Bronchus fibroblast of lung (primary cell): ENCODE results near the gene NSUN6. TPM values are rescaled to one million over a fixed set of nuclear protein-coding genes. Genes with fewer than 3 reads are reported as not detected.

Experiments
- total RNA-seq: library from RNA; depleted of rRNA; stranded (reverse); fragments of >200 nt; gene quantifications from 2 replicates; pipeline ENCODE4 v1.2.3, GENCODE V29; 2015

The NSUN6 gene, protein sequence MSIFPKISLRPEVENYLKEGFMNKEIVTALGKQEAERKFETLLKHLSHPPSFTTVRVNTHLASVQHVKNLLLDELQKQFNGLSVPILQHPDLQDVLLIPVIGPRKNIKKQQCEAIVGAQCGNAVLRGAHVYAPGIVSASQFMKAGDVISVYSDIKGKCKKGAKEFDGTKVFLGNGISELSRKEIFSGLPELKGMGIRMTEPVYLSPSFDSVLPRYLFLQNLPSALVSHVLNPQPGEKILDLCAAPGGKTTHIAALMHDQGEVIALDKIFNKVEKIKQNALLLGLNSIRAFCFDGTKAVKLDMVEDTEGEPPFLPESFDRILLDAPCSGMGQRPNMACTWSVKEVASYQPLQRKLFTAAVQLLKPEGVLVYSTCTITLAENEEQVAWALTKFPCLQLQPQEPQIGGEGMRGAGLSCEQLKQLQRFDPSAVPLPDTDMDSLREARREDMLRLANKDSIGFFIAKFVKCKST
- total RNA-seq, result 6.2 and 7.1 TPM in 2 replicates

DNA sequence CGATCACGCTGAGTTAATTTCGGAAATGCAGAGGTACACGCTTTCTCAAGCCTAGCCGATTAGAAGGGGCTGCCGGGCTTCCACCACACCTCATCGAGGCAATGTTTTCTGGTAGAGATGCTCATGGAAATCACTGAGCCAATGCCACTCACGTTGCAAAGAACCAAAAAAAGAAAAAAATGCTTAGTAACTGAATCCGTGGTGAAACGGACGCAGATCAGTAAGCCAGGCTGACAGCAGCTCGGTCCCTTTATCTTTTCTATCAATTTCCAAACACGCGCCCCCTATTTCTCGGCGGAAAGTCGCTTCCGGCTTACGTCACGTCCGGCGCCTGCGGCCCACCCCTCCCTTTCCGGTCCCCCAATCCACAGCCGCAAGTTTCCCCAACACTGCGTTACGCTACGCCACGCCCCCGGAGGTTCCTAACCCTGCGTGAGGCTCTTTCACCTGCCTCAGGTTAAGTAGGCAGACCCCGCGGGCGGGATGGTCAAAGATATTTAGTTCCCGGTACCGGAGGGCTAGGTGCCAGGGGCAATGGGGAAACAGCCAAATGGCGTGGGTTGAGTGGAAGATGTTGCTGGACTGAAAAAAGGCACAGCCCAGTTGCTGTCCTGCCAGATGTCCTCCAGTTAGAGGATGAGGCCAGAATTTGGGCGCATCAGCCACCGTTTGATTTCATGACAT lies at the start of gene NSUN6:
NSUN6 (minus strand) TSS at position 264 of the 684 bp plus-strand sequence. CDS start 384 bp downstream, outside the sequence.

GRCh38 chr10:18659125-18659818 lies 7.9 kb upstream of the NSUN6 start, which contains the start of gene ARL5B:
ARL5B (plus strand) TSS chr10:18659431; CDS start chr10:18659638, 207 bp downstream.

Other genes with a start within 250 kb of the NSUN6 start
- 7.4 and 9.4 TPM in 2 replicates for gene ARL5B, start 7.8 kb upstream of the NSUN6 start, total RNA-seq